ENCODE data around the gene MBD2.

DNA sequence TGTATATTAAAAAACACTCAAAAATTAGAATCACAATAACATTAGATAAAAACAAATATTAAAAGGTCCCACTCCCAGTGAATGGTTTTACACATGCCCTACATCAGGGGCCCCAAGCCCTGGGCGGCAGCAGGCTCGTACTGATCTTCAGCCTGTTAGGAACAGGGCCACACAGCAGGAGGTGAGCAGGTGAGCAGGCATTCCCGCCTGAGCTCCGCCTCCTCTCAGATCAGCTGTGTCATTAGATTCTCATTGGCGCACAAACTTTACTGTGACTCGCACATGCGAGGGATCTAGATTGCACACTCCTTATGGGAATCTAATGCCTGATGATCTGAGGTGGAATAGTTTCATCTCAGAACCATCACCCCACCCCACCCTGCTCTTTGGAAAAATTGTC lies 74.2 kb downstream of the MBD2 start:
- TF ChIP-seq POLR2A (IDR thresholded peaks at IDR 0.05) = no peak
- TF ChIP-seq, protein P1, sequence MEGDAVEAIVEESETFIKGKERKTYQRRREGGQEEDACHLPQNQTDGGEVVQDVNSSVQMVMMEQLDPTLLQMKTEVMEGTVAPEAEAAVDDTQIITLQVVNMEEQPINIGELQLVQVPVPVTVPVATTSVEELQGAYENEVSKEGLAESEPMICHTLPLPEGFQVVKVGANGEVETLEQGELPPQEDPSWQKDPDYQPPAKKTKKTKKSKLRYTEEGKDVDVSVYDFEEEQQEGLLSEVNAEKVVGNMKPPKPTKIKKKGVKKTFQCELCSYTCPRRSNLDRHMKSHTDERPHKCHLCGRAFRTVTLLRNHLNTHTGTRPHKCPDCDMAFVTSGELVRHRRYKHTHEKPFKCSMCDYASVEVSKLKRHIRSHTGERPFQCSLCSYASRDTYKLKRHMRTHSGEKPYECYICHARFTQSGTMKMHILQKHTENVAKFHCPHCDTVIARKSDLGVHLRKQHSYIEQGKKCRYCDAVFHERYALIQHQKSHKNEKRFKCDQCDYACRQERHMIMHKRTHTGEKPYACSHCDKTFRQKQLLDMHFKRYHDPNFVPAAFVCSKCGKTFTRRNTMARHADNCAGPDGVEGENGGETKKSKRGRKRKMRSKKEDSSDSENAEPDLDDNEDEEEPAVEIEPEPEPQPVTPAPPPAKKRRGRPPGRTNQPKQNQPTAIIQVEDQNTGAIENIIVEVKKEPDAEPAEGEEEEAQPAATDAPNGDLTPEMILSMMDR (IDR thresholded peaks at IDR 0.05) = no peak
